DOHH2 (cell line): ENCODE measurements around the gene AP5S1.

Experiments
- CTCF ChIP-seq: fragments of 200-600 bp; sonication (generic); IDR thresholded peaks from one replicate; pipeline ENCODE4 v1.5.1; 2014; ENCODE audit warnings: antibody characterized with exemption, mild to moderate bottlenecking, low read depth, low read length; ENCODE audit not compliant: poor library complexity, severe bottlenecking
- EZH2phosphoT487 ChIP-seq: fragments of 200-600 bp; sonication (generic); IDR thresholded peaks from 2 replicates; pipeline ENCODE4 v1.6.1; 2017; ENCODE audit warnings: borderline replicate concordance, mild to moderate bottlenecking, antibody characterized with exemption, low read length, moderate library complexity, mixed read lengths

GRCh38 chr20:3864518-3864917 is 44.2 kb downstream of the AP5S1 start:
- TF ChIP-seq CTCF (no peak), EZH2phosphoT487 (no peak)
